GM21390 (cell line): ENCODE results near the gene ZNF208.
A peak's percentile ranks its signal among the peaks of the same experiment; 100 is the strongest.
"Not testable (repeated sequence)": the region's sequence is repeated elsewhere in the genome, so short reads cannot be mapped to it uniquely, and the experiment has no call there.

ENCODE experiments used
- ATAC-seq: cut with Tn5 transposase; IDR thresholded peaks from one replicate; pipeline ENCODE4 v1.9.1; 2021; ENCODE audit not compliant: unreplicated experiment

ZNF208 gene

DNA sequence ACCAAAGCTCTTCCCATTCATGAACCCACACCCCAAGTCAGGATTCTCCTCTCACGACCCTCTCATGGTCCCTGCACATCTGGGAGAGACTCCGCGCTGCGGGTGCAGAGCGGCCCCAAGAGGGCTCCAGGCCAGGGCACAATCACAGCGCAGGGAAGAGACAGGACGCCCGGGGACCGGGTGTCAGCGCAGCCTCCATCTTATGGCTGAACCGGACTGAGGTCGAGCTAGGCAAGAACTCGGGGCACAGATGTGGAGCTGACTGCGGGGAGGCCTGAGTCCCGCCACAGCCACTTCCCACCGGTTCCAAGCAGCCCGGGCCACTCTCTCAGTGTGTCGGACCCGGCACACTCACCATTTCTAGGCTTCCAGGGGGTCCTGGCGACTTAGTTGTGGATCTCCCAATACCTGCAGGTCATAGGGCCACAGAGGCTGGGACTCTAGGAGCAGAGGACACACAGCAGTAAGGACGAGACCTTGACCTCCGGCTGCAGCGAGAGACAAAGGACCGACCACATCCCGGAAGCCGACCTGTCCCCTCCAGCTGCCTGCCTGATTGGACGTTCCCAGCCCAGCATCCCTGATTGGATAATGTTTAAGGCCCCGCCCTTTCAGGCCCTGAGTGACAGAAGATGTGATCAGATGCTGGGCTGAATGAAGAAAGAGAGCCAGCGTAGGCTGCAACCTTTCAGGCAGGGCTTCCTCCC lies at the start of gene ZNF208:
ZNF208 (minus strand) TSS at position 507 of the 707 bp plus-strand sequence; CDS start at position 358, 149 bp downstream.
- ATAC-seq = not testable (repeated sequence)

DNA sequence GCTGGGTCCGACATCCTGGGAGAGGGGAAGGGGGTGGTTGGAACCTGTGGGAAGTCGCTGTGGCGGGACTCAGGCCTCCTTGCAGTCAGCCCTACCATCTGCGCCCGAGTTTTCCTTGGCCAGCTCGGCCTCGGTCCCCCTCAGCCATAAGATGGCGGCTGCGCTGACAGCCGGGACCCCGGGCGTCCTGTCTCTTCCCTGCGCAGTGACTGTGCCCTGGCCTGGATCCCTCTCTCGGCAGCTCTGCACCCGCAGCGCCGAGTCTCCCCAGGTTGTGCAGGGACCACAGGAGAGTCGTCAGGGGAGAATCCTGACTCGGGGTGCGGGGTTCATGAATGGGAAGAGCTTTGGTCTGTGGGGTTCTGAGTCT lies 41.9 kb upstream of the ZNF208 start:
- ATAC-seq = peak; percentile 32

DNA sequence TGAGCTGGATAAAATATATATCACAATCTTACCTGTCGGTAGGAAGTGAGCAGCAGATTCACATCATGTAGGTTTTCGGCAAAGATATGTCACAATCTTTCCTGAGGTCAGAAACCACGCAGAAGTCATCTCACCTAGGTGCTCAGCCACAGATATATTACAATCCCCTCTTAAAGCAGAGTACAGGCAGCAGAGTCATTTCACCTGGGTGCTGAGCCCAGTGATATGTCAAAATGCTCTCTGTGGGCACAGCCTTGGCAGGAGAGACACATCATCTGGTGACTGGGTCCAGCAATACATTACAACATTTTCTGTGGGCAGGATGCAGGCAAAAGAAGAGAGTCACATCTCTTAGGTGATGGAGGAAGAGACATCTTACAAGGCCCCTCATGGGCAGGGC lies 30.4 kb upstream of the ZNF208 start:
- ATAC-seq = not testable (repeated sequence)

DNA sequence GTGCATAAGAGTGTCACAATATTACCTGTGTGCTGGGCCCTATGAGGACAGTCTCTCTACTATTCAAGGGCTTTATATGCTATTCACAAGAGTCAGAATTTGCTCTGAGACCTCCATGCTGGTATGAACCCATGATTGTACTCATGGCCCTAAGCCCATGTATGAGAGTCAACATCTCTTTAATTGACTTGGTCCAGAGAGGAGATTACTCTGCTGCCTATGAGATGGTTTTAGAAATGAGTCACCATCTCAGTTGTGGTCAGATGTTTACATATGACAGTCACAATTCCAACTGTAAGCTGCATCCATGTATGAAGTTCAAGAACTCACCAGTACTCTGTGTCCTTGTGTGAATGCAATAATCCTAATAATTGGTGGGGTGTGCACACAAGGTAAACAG lies 19.9 kb upstream of the ZNF208 start:
- no peak for ATAC-seq

DNA sequence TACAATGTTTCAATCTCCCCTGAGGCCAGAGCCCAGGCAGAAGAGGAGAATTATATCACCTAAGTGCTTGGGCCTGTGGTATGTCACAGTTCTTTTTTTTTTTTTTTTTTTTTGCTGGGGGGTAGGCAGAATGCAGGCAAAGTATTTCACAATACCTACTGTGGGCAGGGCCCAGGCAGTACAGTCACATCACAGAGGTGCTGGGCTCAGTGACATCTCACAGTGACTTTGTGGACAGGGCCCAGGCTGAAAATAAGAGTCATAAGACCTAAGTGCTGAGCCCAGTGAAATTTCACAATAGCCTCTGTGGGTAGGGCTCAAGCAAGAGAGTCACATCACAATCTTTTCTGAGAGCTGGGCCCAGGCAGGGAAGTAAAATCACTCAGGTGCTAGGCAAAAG lies 15.9 kb upstream of the ZNF208 start:
- no peak for ATAC-seq

DNA sequence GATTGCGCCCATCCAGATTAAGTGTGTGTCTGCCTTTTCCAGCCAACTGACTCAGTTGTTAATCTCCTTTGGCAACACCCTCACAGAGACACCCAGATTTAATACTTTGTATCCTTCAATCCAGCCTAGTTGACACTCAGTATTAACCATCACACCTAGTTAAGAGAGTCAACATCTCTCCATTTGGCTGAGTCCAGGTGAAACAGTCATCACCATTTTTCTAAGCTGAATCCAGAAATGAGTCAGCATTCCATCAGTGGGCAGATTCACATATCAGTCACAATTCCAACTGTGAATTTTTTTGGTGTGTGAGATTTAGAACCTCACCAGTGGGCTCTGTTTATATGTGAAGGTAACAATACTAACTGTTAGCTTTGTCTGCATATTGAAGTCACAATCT lies 14.8 kb upstream of the ZNF208 start:
- ATAC-seq = not testable (repeated sequence)

DNA sequence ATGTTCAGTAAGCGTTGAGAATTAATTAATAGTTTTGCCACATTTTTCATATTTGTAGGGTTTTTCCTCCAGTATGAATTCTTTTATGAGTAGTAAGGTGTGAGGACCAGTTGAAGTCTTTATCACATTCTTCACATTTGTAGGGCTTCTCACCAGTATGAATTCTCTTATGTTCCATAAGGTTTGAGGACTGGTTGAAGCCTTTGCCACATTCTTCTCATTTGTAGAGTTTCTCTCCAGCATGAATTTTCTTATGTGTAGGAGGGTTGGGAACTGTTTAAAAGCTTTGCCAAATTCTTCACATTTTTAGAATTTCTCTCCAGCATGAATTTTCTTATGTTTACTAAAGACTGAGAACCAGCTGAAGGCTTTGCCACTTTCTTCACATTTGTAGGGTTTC lies 40.3 kb downstream of the ZNF208 start:
- no peak for ATAC-seq

DNA sequence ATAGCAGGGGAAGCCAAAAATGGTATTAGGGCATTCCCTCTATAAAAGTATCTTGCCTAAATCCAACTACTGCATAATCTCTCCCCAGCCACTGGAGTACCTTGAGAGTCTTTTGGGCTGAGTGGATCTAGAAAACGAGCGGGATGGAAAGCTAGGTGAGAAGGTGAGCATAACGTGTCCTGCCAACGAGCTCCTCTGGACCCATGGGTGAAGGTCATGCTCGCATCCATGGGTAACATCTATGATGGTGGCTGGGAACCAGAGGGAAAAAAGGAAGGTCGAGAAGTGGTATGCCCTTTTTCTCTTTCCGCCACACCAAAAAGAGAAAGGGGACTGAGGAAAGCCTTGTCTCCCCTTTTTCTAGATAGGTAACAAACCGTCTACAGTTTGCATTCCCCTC lies 63.0 kb downstream of the ZNF208 start:
- ATAC-seq = no peak

DNA sequence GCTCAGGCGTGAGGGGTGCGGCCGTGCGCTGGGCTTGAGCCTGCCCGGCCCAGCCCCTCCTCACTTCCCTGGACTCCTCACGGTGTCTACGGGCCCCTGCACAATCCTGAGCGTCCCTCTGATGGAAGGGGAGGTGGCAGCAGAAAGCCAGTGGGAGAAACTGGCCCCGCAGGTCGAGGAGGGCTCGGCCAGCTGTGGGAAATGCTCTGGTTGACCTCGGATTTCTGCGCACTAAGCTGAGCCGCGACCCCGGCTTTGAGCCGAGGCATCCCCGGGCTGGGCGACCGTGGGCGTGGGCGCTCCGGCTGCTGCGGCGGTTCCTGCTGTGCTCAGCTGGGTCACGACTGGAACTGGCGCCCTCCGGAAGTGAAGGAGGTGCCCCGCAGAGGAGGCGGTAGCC lies 70.1 kb downstream of the ZNF208 start:
- ATAC-seq = no peak

DNA sequence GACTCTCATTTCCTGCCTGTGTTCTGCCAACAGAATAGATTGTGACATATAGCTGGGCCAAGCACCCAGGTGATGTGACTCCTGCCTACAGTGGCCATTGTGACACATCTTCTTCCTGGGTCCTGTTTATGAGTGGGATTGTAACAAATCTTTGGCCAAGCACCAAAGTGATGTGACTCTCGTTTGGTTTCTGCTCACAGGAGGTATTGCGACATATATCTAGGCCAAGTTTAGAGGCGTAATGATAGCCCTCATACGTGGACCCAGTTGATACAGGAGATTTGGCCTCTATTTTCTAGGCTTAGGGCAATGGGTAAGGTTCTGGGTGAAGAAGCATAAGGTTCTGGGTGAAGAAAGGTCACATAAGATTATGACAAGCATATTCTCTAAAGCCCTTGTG lies 76.2 kb downstream of the ZNF208 start:
- ATAC-seq = no peak

DNA sequence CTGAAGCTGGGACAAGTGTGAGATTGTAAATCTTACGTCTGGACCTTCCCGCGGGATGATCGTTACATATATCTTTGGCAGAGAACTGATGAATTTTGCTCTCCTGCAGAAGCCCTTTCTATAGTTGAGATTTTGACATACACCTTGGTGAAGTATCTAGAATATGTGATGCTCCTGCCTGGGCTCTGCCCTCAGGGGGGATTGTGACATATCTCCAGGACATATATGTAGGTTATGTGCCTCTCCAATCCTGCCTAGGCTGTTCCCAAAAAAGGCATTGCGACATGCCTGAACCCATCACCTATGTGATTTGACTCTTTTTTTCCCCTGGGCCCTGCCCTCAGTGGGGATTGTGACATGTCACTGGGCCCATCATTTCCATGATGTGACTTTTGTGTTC lies 76.6 kb downstream of the ZNF208 start:
- ATAC-seq = no peak

DNA sequence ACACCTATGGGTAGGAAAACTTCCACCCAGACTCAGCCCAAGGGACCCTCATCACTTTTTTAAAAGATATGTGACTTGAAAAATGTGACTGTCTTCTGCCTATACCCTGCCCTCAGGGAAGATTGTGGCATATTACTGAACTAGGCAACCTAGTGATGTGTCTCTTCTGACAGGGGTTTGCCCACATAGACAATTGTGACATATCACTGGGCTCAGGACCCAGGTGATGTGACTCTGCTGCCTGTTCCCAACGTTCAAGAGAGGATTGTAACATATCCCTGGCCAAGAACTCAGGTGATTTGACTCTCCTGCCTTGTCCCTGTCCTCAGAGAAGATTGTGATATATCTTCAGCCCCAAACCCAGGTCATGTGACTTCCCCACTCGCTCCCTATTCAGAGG lies 88.5 kb downstream of the ZNF208 start:
- ATAC-seq = no peak

DNA sequence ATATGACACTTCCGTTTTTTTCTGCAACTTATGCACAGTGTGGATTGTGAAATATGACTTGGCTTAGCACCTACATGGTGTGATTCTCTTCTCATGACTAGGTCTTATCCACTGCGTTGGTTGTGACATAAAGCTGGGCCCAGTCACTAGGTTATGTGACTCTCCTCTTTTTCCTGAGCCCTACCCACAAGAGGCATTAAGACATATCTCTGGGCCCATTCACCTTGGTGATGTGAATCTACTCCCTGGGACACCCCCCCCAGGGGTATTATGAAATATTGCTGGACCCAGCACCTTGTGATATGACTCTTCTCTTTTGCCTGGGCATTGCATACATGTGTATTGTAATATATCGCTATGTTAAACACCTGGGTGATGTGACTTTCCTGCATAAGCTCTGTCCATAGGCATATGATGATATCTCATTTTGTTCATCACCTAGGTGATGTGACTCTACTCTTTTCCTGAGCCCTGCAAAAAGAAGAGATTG lies 89.0 kb downstream of the ZNF208 start:
- ATAC-seq = no peak

DNA sequence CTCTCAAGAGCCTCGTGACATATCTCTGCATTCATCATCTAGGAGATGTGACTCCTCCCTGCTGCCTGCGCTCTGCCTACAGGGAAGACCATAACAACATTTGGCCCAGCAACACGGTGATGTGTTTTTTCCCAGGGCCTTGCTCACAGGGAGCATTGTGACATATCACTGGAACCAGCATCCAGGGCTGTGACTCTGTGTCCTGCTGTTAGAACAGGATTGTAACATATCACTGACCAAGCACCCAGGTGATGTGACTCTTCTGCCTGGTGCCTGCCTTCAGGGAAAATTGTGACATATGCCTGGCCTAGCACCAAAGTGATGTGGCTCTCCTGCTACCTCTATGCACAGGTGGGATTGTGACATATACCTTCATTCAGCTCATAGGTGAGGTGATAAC lies 95.3 kb downstream of the ZNF208 start:
- no peak for ATAC-seq

DNA sequence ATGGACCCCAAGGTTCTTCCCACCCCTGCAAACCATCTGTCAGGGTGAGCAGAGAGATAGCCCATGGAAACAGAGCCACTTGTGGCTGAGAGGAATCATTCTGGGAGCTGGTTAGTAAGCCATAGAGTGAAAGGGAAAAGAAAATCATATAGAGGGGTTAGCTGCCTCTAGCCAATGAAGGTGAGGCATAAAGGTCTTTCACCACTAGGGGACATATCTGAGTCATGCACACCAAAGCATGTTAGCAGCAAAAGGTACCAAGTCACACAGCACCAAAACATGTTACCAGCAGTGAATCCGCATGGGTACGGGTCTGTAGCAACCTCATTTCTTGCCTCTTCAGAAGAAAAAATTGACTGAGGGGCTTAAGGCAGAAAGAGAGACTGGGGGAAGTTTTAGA lies 98.1 kb downstream of the ZNF208 start:
- ATAC-seq = no peak

DNA sequence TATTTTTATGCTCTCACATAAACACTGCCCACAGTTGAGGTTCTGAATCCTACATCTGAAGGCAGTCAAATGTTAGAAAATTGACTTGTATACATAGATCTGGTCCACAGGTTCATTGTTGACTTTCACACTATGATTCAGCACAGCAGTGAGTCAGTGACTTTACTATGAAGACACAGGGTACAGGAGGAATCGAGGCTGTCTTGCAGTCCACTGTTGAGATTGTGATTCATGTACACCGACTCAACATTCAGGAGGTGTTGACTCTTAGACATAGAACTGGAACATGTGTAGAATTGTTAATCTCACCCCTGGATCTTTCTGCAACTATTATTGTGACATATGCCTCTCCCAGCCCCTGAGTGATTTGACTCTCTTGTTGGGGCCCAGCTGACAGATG lies 100.4 kb downstream of the ZNF208 start:
- ATAC-seq = no peak

DNA sequence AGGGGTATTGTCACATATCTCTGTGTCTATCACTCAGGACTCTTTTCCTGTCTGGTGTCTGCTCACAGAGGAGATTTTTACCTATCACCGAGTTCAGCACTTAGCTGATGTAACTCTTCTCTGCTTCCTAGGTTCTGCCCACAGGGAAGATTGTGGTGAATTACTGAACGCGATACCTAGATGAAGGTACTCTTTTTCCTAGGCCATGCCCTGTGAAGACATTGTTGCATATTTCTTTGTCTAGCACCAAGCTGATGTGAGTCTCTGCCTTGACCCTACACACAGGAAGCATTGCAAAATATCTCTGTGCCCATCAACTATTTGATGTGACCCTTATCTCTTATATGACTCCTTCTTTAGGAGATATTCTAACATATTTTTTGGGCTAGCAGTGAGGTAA lies 102.7 kb downstream of the ZNF208 start:
- no peak for ATAC-seq

DNA sequence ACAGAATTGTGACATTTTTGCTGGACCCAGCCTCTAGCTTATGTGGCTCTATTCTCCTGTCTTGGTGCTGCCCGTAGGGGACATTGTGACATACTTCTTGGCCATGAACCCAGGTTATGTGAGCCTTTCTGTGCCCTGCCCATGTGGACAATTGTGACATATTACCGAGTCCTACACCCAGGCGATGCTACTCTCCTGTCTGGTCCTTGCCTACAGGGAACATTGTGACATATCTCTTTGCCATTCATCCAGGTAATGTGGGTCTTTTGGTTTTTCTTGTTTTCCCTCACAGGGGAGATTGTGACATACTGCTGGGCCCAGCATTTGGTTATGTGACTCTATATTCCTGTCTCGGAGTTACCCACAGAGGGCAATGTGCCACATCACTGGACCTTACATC lies 103.2 kb downstream of the ZNF208 start:
- ATAC-seq = no peak

DNA sequence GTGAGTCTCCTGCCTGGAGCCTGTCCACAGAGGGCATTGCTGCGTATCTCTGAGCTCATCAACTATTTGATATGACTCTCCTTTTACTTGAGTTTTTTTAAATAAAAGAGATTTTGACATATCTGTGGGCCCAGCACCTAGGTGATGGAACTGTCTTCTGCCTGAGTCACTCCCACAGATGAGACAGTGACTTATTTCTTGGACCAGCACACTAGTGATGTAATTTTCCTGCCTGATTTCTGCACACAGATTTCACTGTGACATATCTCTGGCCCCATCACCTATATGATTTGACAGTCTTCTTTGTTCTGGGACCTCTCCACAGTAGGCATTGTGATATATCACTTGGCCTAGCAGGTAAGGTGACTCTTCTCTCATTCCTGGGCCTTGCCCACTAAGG lies 108.2 kb downstream of the ZNF208 start:
- no peak for ATAC-seq

DNA sequence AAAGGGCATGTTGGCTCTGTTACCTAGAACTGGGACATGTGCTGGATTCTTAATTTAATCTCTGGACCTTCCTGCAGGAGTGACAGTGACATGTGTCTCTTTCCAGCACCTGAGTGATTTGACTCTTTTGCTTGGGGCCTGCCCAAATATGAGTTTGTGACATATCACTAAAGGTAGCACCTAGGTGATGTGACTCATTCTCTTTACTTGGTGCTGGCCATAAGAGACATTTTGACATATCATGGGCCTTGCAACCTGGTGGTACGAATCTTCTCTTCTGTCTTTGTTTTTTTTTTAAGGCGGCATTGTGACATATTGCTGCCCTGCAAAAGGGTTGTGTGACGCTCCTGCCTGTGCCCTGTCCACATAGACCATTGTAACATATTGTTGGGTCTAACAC lies 108.9 kb downstream of the ZNF208 start:
- ATAC-seq = no peak

DNA sequence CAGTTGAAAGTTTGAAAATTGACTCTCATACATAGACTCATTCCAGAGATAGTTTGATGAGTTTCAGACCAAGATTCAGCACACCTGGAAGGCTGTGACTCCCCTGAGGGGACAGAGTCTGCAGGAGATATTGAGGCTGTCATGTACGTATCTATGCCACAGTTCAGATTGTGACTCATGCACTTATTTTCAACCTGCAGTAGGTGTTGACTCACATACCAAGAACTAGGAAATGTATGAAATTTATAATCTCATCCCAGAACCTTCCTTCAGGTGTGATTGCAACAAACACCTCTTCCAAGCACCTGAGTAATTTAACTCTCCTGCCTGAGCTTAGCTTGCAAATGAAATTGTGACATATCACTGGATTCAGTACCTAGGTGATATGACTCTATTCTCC lies 110.3 kb downstream of the ZNF208 start:
- ATAC-seq = no peak

DNA sequence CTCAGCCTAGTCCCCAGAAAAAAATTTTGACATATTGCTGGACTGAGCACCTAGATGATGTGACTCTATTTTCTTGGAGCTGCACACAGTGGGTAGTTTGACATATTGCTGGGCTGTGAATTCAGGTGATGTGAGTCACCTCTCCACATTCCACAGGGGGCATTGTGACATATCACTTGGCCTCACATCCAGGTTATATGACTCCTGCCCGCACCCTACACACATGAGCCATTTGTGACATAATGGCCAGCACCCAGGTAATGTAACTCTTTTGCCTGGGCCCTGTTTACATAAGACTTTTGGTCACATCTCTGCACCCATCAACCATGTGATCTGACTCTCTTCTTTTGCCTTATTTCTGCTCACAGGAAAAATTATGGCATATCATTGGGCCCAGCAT lies 119.7 kb downstream of the ZNF208 start:
- ATAC-seq = no peak

DNA sequence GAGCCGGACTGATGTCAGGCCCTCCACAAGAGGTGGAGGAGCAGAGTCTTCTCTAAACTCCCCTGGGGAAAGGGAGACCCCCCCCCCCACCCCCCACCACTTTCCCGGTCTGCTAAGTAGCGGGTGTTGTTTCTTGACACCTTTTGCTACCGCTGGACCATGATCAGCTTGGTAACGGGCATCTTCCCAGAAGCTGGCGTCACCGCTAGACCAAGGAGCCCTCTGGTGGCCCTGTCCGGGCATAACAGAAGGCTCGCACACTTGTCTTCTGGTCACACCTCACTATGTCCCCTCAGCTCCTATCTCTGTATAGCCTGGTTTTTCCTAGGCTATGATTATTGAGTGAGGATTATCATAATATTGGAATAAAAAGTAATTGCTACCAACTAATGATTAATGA lies 120.7 kb downstream of the ZNF208 start:
- ATAC-seq = not testable (repeated sequence)
